ENCODE data around the gene SLC25A10. TPM values are rescaled to one million over a fixed set of nuclear protein-coding genes. Genes with fewer than 3 reads are reported as not detected.
"Not testable (repeated sequence)": the region's sequence is repeated elsewhere in the genome, so short reads cannot be mapped to it uniquely, and the experiment has no call there.

Gene SLC25A10
- total RNA-seq, 1 donor from 2014 or later, result 6.3 TPM

- DNase-seq (no peak), ATAC-seq (no peak)
- TF ChIP-seq CTCF (IDR thresholded peaks at IDR 0.05), result no peak
- peaks cover 25% of the 10 kb centered on the region for H3K4me1 ChIP-seq
- intact Hi-C loops (cut with DNase I), result no loop called here
- peaks cover 39% of the 10 kb centered on the region for H3K36me3 ChIP-seq
- no peak overlapping the region for H3K27ac ChIP-seq
- no peaks in the 10 kb centered on the region for H3K27me3 ChIP-seq
- H3K4me3 ChIP-seq, result no peak overlapping the region
- H3K9me3 ChIP-seq, result no peaks in the 10 kb centered on the region
Measured at GRCh38 chr17:81667754-81668153, 44.3 kb upstream of the SLC25A10 start.

GRCh38 chr17:81672504-81672903 is 39.6 kb upstream of the SLC25A10 start:
- Histone ChIP-seq H3K36me3 (peaks cover 54% of the 10 kb centered on the region), H3K27ac (no peak overlapping the region), H3K4me3 (no peak overlapping the region), H3K27me3 (no peaks in the 10 kb centered on the region), H3K4me1 (peaks cover 8% of the 10 kb centered on the region), H3K9me3 (no peaks in the 10 kb centered on the region)
- intact Hi-C loops (cut with DNase I), result no loop called here
- DNase-seq (no peak), ATAC-seq (no peak)
- TF ChIP-seq CTCF (IDR thresholded peaks at IDR 0.05), result no peak

GRCh38 chr17:81672954-81673353 is 39.1 kb upstream of the SLC25A10 start:
- no peaks in the 10 kb centered on the region for H3K27me3 ChIP-seq
- H3K27ac ChIP-seq, result no peak overlapping the region
- TF ChIP-seq CTCF (IDR thresholded peaks at IDR 0.05), result no peak
- peaks cover 54% of the 10 kb centered on the region for H3K36me3 ChIP-seq
- intact Hi-C loops (cut with DNase I), result no loop called here
- no peak overlapping the region for H3K4me3 ChIP-seq
- no peak for DNase-seq
- H3K4me1 ChIP-seq, result peaks cover 3% of the 10 kb centered on the region
- ATAC-seq, result no peak
- H3K9me3 ChIP-seq, result no peaks in the 10 kb centered on the region

- TF ChIP-seq CTCF (IDR thresholded peaks at IDR 0.05), result no peak
- no peaks in the 10 kb centered on the region for H3K27me3 ChIP-seq
- intact Hi-C loops (cut with DNase I), result no loop called here
- peaks cover 49% of the 10 kb centered on the region for H3K36me3 ChIP-seq
- H3K9me3 ChIP-seq, result no peaks in the 10 kb centered on the region
- no peak for DNase-seq
- H3K4me1 ChIP-seq, result no peaks in the 10 kb centered on the region
- no peak overlapping the region for H3K4me3 ChIP-seq
- H3K27ac ChIP-seq, result no peak overlapping the region
- ATAC-seq, result no peak
Measured at GRCh38 chr17:81673561-81674258, 38.4 kb upstream of the SLC25A10 start.

GRCh38 chr17:81675515-81676221 is 36.4 kb upstream of the SLC25A10 start:
- H3K9me3 ChIP-seq; intact Hi-C loops (cut with DNase I); DNase-seq; H3K27ac ChIP-seq; H3K4me1 ChIP-seq; H3K27me3 ChIP-seq; ATAC-seq; H3K4me3 ChIP-seq: not testable (repeated sequence)
- peaks cover 36% of the 10 kb centered on the region for H3K36me3 ChIP-seq
- TF ChIP-seq CTCF (IDR thresholded peaks at IDR 0.05), result peak; percentile 64

All from upper lobe of right lung (tissue), 1 donor.